GM21360 (cell line): ENCODE data around the gene OR2J3.
"Not testable (repeated sequence)": the region's sequence is repeated elsewhere in the genome, so short reads cannot be mapped to it uniquely, and the experiment has no call there.

Experiments used
- ATAC-seq: cut with Tn5 transposase; IDR thresholded peaks from one replicate; pipeline ENCODE4 v1.9.1; 2021; ENCODE audit warnings: mild to moderate bottlenecking, moderate library complexity; ENCODE audit not compliant: unreplicated experiment

Gene OR2J3

DNA sequence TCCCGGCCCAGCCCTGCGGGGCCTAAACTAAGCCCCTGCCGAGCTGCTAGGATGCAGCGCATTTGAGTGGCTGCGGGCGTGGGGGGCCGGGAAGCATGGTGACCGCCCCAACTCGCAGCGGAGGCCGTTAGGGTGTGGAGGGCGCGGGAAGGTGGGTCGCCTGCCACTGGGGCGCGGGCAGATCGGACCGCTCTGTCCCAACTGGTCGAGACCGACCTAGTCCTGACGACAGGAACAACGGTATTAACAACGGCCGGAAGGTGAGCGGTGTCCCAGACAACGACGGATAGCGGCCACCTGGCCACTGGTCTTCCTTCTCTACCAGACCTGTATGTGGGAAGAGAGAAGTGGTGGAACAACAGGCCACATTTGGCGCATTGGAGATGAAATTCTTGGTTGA is 52.1 kb downstream of the OR2J3 start:
- ATAC-seq: not testable (repeated sequence)
